HepG2 (cell line): ENCODE results near the gene FKBP1A. TPM values are rescaled to one million over a fixed set of nuclear protein-coding genes. Genes with fewer than 3 reads are reported as not detected.

Source experiments
- ATAC-seq: fragments of 200-7000 bp; cut with Tn5 transposase; 3 replicates; pipeline ENCODE4 v1.9.1; 2020; ENCODE audit warnings: mild to moderate bottlenecking, moderate library complexity
- BruUV-seq: library from RNA; stranded (reverse); fragments of 400-500 nt; replicated peaks from 2 replicates; lab custom pipeline; 2021; lab: Mats Ljungman, UMichigan
- CTCF ChIA-PET: fragments of 300-600 bp; formaldehyde crosslinking; extraction: SDS; loops from one replicate; lab custom pipeline; 2021; ENCODE audit warnings: low total read pairs, inconsistent platforms, low intra/inter-chr PET ratio; lab: Yijun Ruan, JAX
- POLR2A ChIA-PET: fragments of 350-600 bp; sonication (Branson Sonifier 250); formaldehyde crosslinking; loops from one replicate; lab custom pipeline; 2020; ENCODE audit warnings: antibody characterized with exemption, inconsistent platforms; lab: Yijun Ruan, JAX
- DNase-seq: peaks from one replicate; pipeline ENCODE4 v3.0.0-alpha.2; 2015; ENCODE audit warnings: low spot score
- FAIRE-seq: peaks from 3 replicates; lab custom pipeline; 2011; peaks lifted over from hg19 to GRCh38; lab: Jason Lieb, UNC
- H2AFZ ChIP-seq: one replicate; pipeline ENCODE4 v1.6.1; 2011; ENCODE audit warnings: low read length, inconsistent platforms
- H3K27ac ChIP-seq: fragments of 300-600 bp; 3 replicates; pipeline ENCODE4 v1.8.0; 2011; ENCODE audit warnings: mixed run types, mild to moderate bottlenecking, mixed read lengths, low read length, inconsistent platforms; ENCODE audit not compliant: insufficient read depth; ENCODE audit errors: extremely low read length
- H3K27me3 ChIP-seq, 2 experiments: fragments of 200-600 bp in 1 of 2; 2 replicates in 1 of 2; 3 replicates in 1 of 2; pipeline versions ENCODE4 v1.6.0 to v1.8.0; 2011; ENCODE audit warnings: low read length in 2 of 2, mild to moderate bottlenecking in 2 of 2, moderate library complexity in 2 of 2, inconsistent platforms in 1 of 2; ENCODE audit not compliant: insufficient read depth in 2 of 2, control insufficient read depth in 1 of 2
- H3K36me3 ChIP-seq, 2 experiments: fragments of 200-600 bp in 1 of 2; replicated peaks in 1 of 2; 2 replicates in 1 of 2; 3 replicates in 1 of 2; pipeline versions ENCODE4 v1.5.1 to v1.8.0; 2011; ENCODE audit warnings: low read length in 2 of 2, inconsistent platforms in 1 of 2; ENCODE audit not compliant: insufficient read depth in 2 of 2, control insufficient read depth in 1 of 2
- H3K4me1 ChIP-seq: 2 replicates; pipeline ENCODE4 v1.5.1; 2012; ENCODE audit warnings: low read length, inconsistent platforms; ENCODE audit not compliant: insufficient read depth
- H3K4me2 ChIP-seq: 2 replicates; pipeline ENCODE4 v1.6.0; 2011; ENCODE audit warnings: low read depth, low read length, inconsistent platforms
- H3K4me3 ChIP-seq, 3 experiments: fragments of 200-600 bp in 1 of 3; sonication (generic), shearing (Covaris generic) in 1 of 3; replicated peaks in 1 of 3; 2 replicates each; pipeline ENCODE4 v1.5.1; 2011 to 2016; ENCODE audit warnings: low read length in 3 of 3, inconsistent platforms in 2 of 3, low read depth in 2 of 3, mild to moderate bottlenecking in 2 of 3, control low read depth in 1 of 3, mixed read lengths in 1 of 3; ENCODE audit not compliant: insufficient read depth in 1 of 3
- H3K79me2 ChIP-seq: one replicate; pipeline ENCODE4 v1.6.1; 2011; ENCODE audit warnings: low read length, inconsistent platforms; ENCODE audit not compliant: insufficient read depth
- H3K9ac ChIP-seq: 2 replicates; pipeline ENCODE4 v1.6.0; 2011; ENCODE audit warnings: mild to moderate bottlenecking, low read depth, low read length, inconsistent platforms; ENCODE audit not compliant: insufficient read depth
- H3K9me3 ChIP-seq: 2 replicates; pipeline ENCODE4 v1.5.1; 2012; ENCODE audit warnings: mild to moderate bottlenecking, low read length
- H4K20me1 ChIP-seq: 2 replicates; pipeline ENCODE4 v1.6.0; 2011; ENCODE audit warnings: inconsistent platforms, mild to moderate bottlenecking, low read length, moderate library complexity; ENCODE audit not compliant: insufficient read depth
- HNF4A ChIP-seq: sonication (generic); formaldehyde crosslinking; IDR thresholded peaks from 2 replicates; pipeline ENCODE4 v1.4.0; 2020; ENCODE audit warnings: missing genetic modification reagents
- KIAA2018 ChIP-seq: sonication (generic); formaldehyde crosslinking; IDR thresholded peaks from 2 replicates; pipeline ENCODE4 v1.5.0; 2020; ENCODE audit warnings: mild to moderate bottlenecking, missing genetic modification reagents, borderline replicate concordance
- MYC ChIP-seq: sonication (generic); formaldehyde crosslinking; IDR thresholded peaks from 2 replicates; pipeline ENCODE4 v1.9.0; 2021; ENCODE audit warnings: missing genetic modification reagents, borderline replicate concordance
- NFAT5 ChIP-seq: sonication (generic); formaldehyde crosslinking; IDR thresholded peaks from 2 replicates; pipeline ENCODE4 v1.4.0; 2020; ENCODE audit warnings: missing genetic modification reagents
- RFXANK ChIP-seq: IDR thresholded peaks from 2 replicates; pipeline ENCODE4 v1.6.1; 2016
- ZNF563 ChIP-seq: sonication (generic); formaldehyde crosslinking; IDR thresholded peaks from 2 replicates; pipeline ENCODE4 v1.8.0; 2022; ENCODE audit warnings: mild to moderate bottlenecking, moderate library complexity, missing genetic modification reagents
- WGBS: methylation state at CpG from one replicate; pipeline ENCODE4 v1.1.6; 2017; ENCODE audit warnings: low lambda C conversion rate; 5-methylcytosine and 5-hydroxymethylcytosine counted together
- in situ Hi-C: cut with HindIII; loops from 2 replicates; pipeline ENCODE4 v1.10.0; 2017; ENCODE audit warnings: low pct_unique_long_range_greater_than_20kb; ENCODE audit not compliant: extremely low pct_ligation_motif_present
- intact Hi-C: fragments of 100-400 bp; cut with micrococcal nuclease; formaldehyde crosslinking; loops from one replicate; pipeline ENCODE4 v1.10.0; 2022; ENCODE audit not compliant: unreplicated experiment
- polyA plus RNA-seq, 8 experiments: library from polyadenylated mRNA; depleted of rRNA in 3 of 8; stranded (reverse) in 7 of 8; unstranded in 1 of 8; fragments of >200 nt; fragmentation: Illumina TruSeq in 4 of 8; extraction: Trizol in 4 of 8; gene quantifications; 2 replicates each; pipeline versions ENCODE4 v1.2.1 to v1.2.3, GENCODE V29; 2011 to 2016; ENCODE audit warnings: low read depth in 4 of 8, missing spikeins in 1 of 8, mixed read lengths in 1 of 8; ENCODE audit not compliant: insufficient read depth in 1 of 8
- total RNA-seq, 5 experiments: library from RNA; depleted of rRNA; stranded (reverse); fragments of >200 nt; fragmentation: Illumina TruSeq; extraction: Trizol; gene quantifications; 2 replicates each; pipeline ENCODE4 v1.2.3, GENCODE V29; 2016; ENCODE audit warnings: low read depth in 1 of 5

FKBP1A gene
- total and polyA plus RNA-seq, 2 of the 13 experiments (the other 11 are each of a cell fraction or from before 2014, with no cell fraction given), result 119 to 468 TPM

GRCh38 chr20:1330075-1330830 is 62.6 kb downstream of the FKBP1A start:
- Histone ChIP-seq H3K27ac (no peak overlapping the region), H3K4me1 (peaks cover 69% of the 10 kb centered on the region), H3K4me2 (no peak overlapping the region), H3K4me3 (no peak overlapping the region), H3K36me3 (peaks cover 8 to 13% of the 10 kb centered on the region in 2 experiments; a peak in 3 of 5 replicates), H4K20me1 (peaks cover 18% of the 10 kb centered on the region; the same call in 1 of the 2 replicates), H3K27me3 (no peaks in the 10 kb centered on the region; a peak in 1 of 5 replicates), H3K9me3 (no peaks in the 10 kb centered on the region), H2AFZ (no peak overlapping the region), H3K79me2 (peaks cover 50% of the 10 kb centered on the region), H3K9ac (no peak overlapping the region)
- TF ChIP-seq KIAA2018 (CRISPR knock-in tag) (no peak), ZNF563 (no peak), MYC (CRISPR knock-in tag) (0 out of 2 replicates have a peak, but pooled peaks have one; percentile 25), NFAT5 (CRISPR knock-in tag) (peak; percentile 45; the same call in 1 of the 2 replicates), RFXANK (CRISPR knock-in tag) (no peak), HNF4A (0 out of 2 replicates have a peak, but pooled peaks have one; percentile 13)
- 96% methylated on average over 6 of the region's 6 CpGs for WGBS
- no peak for DNase-seq
- in situ Hi-C loops, result no loop called here
- ChIA-PET POLR2A (interaction anchor here (1.1 to 3.4 kb wide), 3 partner anchors 14 to 70 kb away, joined by 3 to 15 read pairs (median 3); partner anchors contain the start of gene FKBP1A), CTCF (no interaction called here)
- no peak for ATAC-seq
- BruUV-seq, result no TSS peak
- intact Hi-C loops, result no loop called here
- FAIRE-seq, result no peak
